NT2/D1 (cell line): ENCODE measurements around the gene BRIP1.

Experiments used
- YY1 ChIP-seq: IDR thresholded peaks from 2 replicates; pipeline ENCODE4 v1.6.1; 2011; ENCODE audit not compliant: insufficient read length, insufficient read depth
- ZNF274 ChIP-seq: IDR thresholded peaks from 2 replicates; pipeline ENCODE4 v1.6.1; 2011; ENCODE audit warnings: mild to moderate bottlenecking, low read depth, low read length

DNA sequence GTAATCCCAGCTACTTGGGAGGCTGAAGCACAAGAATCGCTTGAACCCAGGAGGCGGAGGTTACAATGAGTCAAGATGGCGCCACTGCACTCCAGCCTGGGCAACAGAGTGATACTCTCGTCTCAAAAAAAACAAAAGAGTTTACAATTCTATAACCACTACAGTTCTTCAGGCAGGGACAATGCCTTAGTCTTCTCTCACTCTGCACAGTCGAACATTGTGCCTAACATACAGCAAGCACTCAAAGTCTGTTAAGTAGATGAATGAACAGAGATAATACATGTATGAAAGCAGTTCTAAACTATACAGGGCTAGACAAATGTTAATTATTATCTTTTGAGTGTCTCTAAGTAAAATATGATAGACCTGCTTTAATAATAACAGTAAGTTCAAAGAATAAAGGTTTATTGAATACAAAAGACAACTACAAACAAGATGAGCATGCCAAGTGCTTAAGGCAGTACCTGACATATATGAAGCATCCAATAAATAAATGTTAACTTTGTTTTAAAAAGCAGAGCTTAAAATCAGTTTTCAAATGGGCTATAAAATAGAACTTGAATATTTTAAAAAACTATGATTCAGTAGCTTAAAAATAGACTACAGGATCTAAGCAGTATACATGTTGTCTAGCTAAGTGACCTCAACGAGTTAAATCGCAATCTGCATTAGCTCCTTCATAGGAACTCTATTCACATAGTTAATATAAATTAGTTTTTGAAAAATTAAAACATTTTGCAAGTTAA, 45.1 kb upstream of the BRIP1 start:
- TF ChIP-seq ZNF274 (no peak), YY1 (no peak)
